WTC11 (cell line): ENCODE data around the gene PITX1. TPM values are rescaled to one million over a fixed set of nuclear protein-coding genes. Genes with fewer than 3 reads are reported as not detected.

Source experiments
- total RNA-seq: library from RNA; stranded (reverse); gene quantifications from 3 replicates; pipeline ENCODE4 v1.2.3, GENCODE V29; 2021

The PITX1 gene
- total RNA-seq, 1 experiment from 2014 or later = 0.13 TPM

Other genes with a start within 250 kb of the PITX1 start
- 15.7 to 21.2 TPM (median 20.6 TPM) in 3 replicates for gene C5orf24, start 188.3 kb downstream of the PITX1 start, total RNA-seq
- 26.1 to 28.7 TPM (median 26.1 TPM) in 3 replicates for gene TXNDC15, start 159.9 kb downstream of the PITX1 start, total RNA-seq
- gene PCBD2, start 129.1 kb downstream of the PITX1 start, total RNA-seq = 9.9 to 12.8 TPM (median 9.9 TPM) in 3 replicates
- 0.34 to 0.44 TPM (median 0.37 TPM) in 3 replicates for gene CATSPER3, start 66.3 kb downstream of the PITX1 start, total RNA-seq